Skin epidermis (tissue), 12 donors: Measurements from ENCODE around the gene ATP11A.
A peak's percentile ranks its signal among the peaks of the same experiment; 100 is the strongest.
"Not testable (repeated sequence)": the region's sequence is repeated elsewhere in the genome, so short reads cannot be mapped to it uniquely, and the experiment has no call there.

Source experiments
- H3K27ac ChIP-seq, 21 experiments: fragments of 200-600 bp; sonication (generic) in 11 of 21; one replicate each; pipeline ENCODE4 v1.5.0; 2020; ENCODE audit warnings: mild to moderate bottlenecking in 3 of 21, inconsistent platforms in 2 of 21, moderate library complexity in 2 of 21
- H3K4me3 ChIP-seq, 7 experiments: fragments of 200-600 bp; sonication (generic) in 2 of 7; one replicate each; pipeline ENCODE4 v1.5.0; 2020; ENCODE audit warnings: inconsistent platforms in 2 of 7, mild to moderate bottlenecking in 2 of 7, moderate library complexity in 1 of 7

Gene ATP11A

DNA sequence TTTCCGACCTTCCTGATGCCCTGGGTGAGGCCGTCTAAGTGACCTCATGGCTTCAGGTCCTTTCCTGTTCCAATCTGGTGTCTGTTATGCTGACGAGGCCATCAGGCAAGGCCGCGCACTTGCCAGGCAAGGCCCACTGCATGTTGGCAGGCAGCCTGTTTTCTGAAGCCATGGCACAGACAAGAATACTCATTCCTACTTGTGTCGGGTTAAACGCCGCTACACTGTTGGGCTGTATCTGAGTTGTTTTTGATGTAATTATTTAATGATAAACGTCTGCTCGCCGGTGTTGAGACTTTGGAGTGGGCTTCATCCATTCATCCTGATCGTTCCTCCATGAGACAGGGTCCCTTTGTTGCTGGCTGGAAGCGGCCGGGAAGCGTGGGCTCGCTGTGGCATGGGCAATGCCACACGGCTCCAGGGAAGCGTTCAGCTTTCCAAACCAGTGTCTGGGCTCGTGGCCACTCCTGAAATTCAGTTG lies 92.1 kb downstream of the ATP11A start:
- H3K4me3 ChIP-seq, result no peak overlapping the region
- peak overlapping the region in 2 of 21 experiments; percentile 8 to 34 for H3K27ac ChIP-seq

DNA sequence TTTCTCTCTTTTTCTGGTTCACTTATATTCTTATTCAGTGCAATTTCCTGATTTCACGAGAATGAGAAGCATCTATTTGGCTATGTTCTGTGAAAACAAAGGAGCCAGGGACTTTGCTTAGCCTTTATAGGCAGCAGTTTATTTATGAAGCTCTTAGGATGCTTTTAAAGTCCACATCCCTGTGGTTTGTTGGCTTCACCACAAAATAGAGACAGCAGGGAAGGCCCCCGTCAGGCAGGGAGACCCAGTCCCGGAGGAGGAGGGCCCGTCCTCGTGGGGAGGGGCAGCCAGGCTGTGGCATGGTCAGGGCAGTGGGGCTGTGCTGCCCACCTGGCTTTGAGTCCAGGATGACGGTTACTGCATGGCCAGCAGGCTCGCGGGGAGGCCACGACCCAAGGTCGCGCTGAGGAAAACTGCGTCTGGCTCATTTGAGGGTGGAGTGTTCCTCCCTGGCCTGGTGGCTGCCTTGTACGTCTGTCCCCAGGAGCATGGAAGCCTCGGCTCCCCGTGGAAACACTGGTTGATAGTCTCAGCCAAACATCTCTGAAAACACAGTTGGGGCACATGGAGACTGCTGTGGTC lies 92.7 kb downstream of the ATP11A start:
- H3K27ac ChIP-seq, result peak overlapping the region in 4 of 21 experiments; percentile 8 to 35 (median 24)
- no peak overlapping the region for H3K4me3 ChIP-seq

DNA sequence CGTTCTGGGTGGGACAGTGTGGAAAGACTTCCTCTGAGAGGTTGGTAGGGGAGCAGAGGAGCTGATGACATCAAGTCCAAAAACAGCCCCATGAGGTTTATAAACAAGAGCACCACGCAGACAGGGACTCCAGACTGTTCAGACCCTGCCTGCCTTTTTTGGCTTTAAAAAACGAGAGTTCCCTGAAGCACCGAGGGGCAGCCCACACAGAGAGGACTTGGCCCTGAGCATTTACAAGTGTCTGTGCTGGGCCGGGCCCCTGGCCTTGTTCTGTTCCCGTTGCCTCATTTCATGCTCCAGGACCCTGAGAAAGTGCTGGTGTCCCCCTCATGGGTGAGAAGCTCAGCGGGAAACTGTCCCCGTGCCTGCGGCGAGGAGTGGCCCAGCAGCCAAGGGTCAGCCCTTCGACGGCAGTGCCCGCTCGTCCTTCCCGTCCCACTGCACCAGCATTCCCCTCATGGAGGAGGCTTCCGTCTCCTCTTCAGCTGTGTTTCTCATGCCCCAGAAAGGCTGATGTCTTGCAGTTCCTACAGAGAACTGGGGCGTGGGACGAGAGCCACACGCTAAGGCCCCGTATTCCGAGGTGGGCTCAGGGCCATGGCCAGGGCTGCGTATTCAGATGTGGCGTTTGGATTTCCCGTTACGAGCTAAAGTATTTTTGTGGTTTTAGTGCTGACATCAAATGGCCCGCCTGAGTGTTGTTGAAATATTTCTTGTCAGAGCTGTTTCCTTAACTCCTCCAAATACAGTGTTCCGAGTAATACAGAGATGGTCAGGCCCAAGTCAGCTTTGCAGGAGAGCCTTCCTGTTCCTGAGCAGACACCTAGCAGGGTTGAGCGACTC lies 93.5 kb downstream of the ATP11A start:
- Histone ChIP-seq H3K4me3 (no peak overlapping the region), H3K27ac (peak overlapping the region in 1 of 21 experiments; percentile 34)

DNA sequence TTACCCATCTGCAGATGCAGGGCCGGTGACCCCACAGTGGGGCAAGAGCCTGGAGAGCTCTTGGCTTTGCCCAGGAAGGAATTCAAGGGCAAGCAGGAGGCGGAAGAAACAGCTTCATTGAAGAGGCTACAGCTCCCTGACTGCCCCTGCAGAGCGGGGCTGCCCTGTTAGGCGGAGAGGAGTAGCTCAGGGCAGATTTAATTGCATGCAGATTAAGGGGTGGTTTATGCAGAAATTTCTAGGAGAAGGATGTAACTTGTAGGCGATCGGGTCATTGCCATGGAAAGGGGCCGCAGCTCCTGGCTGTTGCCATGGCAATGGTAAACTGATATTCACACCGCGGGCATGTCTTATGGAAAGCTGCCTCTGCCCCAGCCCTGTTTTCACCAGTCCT lies 94.1 kb downstream of the ATP11A start:
- H3K27ac ChIP-seq, result no peak overlapping the region

DNA sequence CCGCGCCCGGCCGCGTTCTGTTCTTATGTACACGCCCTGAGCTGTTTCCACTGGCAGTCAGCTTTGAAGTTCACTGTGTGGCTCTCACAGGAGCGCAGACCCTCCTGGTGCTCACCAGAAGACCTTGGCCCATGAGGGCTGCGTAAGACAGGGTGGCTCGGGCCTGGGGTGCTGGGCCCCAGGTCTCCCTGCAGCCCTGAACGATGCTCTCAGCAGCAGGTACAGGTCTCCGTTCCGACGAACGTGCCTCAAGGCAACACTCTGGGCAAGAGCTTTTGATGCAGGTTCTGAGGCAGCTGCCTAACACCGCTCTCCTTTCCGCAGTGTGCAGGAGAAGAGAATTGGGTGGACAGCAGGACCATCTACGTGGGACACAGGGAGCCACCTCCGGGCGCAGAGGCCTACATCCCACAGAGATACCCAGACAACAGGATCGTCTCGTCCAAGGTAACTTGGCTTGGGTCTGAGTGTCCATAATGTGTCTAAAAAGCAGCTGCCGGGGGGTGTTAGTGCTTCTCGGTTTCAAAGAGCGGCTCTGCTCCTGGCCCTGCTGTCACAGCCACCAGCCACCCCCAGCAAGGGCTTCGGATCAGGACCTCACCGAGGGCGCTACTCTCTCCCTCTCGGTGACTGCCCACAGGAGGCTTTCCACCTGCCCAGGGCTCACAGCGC lies 95.1 kb downstream of the ATP11A start:
- no peak overlapping the region for H3K27ac ChIP-seq
- no peak overlapping the region for H3K4me3 ChIP-seq

More for the DNA sequence above, 94.1 kb downstream of the ATP11A start:
- H3K4me3 ChIP-seq, result no peak overlapping the region

DNA sequence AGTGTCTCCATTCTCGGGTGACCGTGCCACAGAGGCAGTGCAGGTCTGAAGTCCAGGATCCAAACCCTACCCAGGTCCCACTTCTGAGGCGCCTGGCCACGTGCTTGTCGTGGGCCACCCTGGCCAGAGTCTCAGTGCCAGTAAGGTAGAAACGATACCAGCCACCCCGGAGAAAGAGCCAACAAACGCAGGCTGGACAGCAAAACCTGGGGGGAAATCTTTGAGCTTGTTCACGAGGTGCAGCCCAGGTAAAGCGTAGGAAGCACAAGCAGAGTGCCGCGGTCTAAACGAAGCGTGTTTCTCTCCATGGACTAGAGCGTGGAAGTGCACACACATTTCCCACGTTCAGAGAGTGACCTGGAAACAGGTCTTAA lies 95.6 kb downstream of the ATP11A start:
- Histone ChIP-seq H3K27ac (no peak overlapping the region), H3K4me3 (no peak overlapping the region)

DNA sequence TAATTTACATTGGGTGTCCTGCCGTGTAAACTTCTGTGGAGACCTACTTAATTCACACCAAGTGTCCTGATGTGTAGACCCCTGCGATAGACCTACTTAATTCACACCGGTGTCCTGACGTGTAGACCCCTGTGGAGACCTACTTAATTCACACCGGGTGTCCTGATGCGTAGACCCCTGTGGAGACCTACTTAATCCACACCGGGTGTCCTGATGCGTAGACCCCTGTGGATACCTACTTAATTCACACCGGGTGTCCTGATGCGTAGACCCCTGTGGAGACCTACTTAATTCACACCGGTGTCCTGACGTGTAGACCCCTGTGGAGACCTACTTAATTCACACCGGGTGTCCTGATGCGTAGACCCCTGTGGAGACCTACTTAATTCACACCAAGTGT lies 97.0 kb downstream of the ATP11A start:
- not testable (repeated sequence) for H3K4me3 ChIP-seq, H3K27ac ChIP-seq

DNA sequence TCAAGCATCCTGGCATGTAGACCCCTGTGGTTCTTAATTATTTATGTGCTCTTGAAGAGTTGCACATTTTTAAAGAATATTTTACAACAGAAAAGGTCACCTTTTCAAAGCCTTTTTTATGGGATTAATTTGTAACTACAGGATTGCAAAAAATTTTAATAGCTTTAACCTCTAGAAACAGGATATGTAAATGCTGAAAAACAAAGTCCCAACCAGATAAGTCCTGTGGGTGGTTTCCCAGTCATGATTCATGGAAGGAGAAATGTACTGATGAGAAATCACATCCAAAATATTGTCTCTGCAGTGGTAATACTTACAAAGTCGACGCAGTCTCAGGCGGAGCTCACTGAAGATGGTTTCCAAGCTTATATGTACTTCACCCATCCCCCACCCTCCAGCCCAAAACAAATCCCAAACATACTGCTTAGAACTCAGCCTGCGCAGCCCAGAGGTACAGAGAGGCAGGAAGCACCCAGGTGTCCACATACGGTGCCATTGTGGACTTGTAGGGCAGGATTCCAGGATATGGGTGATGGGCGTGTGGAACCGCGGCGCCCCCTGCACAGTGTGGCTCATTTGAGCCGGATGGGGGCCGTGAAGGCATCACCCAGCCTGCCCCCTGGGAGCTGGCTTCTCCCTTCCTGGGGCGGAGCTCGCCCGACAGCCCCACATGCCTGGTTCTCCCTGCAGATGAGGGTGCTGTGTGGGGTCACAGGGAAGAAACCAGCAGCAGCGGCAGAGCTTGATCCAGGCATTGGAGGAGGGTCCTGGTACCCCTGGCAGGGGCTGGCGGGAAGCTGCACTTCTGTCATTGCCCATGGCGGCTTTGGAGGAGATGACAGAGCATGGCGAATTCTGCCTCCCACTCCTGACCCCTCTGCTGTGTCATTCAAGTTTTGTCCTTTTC lies 101.2 kb downstream of the ATP11A start:
- no peak overlapping the region for H3K27ac ChIP-seq
- no peak overlapping the region for H3K4me3 ChIP-seq

DNA sequence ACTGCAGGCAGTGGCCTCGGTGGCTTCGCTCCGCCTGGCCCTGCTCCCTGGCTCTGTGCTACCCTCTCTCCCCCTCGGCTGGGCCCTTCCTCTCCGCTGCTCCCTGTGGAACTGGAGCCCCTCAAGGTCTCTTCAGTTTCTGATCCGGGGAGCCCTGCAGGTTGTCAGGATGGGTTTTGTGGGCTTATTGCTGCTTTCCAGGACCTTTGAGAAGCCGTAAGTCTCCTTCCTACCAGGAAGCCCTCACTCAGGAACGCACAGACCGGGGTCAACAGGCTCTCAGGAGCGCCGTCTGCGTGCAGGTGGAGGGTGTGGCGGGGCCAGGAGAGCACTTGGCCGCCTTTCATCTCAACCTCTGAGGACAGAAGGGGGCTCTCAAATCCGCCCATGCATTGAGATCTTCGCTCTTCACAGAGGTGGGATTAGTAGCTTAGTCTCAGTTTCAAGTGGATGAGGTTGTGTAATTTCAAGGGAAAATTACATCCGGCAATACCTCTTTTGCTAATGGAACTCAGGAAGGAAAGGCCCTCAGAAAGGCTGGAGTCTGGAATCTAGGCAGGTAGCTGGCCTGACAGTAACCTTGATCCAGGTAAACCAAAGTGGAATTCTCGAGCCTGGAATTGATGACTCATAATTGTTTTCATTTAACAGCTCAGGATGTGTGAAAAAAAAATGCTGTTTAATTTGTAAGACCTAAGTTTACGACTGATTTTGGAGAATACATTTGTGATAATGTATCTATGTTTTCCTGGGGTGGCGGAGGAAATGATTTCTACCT lies 102.0 kb downstream of the ATP11A start:
- H3K4me3 ChIP-seq, result no peak overlapping the region
- H3K27ac ChIP-seq, result no peak overlapping the region

DNA sequence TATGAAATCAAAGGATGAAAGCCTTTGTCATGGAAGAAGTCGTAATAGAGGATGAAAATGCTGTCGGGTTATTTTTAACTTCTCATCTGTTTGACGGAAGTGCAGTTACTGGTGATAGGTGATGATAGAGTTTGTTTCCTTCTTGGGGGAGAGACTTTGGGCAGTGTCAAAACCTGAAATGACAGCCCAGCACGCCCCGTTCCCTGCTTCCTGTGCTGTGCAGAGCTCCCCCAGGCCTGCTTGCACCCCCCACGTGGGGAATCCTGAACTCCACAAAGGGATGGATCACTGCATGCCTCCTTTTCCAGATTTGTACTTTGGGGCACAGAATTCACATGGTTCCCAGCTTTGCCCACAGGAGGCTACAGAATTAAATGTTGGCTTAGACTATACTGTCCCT lies 102.7 kb downstream of the ATP11A start:
- Histone ChIP-seq H3K4me3 (no peak overlapping the region), H3K27ac (no peak overlapping the region)

DNA sequence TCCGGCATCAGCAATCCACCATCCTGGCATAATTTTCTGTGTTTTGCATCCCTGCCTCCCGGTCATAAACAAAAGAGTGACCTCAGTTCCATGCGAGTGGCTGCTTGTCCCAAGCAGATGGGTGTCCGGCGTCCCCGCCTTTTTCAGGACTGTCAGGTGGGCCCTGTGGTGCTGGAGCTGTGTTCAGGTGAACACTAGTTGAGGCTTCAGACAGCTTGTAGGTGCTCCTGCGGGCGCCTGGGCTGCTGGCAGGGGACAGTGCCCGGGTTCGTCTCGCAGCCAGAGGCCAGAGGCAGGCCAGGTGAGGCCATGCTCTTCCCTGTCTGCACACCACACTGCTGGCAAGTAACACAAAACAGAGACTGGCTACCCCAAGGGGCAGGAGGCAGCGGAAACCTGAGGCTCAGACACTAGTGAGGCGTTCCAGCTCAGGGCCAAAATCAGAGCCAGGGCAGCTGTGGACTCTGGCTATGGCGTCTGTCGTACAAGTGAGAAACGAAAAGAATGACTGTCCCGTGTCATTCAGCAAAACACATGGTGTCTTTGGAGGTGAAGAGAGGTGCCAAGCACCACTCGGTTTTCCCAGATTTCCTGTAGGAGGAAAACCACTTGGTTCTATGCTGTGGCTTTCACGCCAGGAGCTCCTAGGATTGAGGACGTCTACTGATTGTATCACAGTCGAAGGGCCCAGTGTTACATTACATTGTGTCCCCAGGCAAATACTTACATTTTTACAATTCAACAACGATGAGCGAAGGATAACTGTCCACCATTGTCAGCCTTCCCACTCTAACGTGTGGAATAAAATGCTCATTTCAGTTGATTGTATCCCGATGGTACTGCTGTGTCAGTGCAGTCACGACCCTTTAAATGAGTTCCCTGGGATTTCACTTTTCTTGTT lies 104.0 kb downstream of the ATP11A start:
- Histone ChIP-seq H3K27ac (no peak overlapping the region), H3K4me3 (no peak overlapping the region)

DNA sequence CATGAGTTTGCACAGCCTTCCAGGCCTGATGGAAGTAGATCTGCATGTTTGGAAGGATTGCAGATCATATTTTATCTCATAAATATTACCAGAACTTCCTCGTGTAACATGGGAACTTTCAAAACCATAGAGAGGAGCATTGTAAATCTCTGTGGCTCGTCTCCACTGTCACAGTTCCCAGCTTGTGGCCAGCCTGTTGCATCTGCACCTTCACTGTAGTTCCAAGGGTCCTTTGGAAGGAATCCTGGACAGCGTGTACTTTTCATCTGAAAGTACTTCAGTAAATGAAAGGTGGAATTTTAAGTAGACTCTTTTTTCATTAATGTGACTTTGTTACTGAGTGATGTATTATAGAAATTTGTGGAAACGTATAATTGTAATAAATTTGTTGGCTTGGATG lies 105.4 kb downstream of the ATP11A start:
- Histone ChIP-seq H3K4me3 (no peak overlapping the region), H3K27ac (no peak overlapping the region)

DNA sequence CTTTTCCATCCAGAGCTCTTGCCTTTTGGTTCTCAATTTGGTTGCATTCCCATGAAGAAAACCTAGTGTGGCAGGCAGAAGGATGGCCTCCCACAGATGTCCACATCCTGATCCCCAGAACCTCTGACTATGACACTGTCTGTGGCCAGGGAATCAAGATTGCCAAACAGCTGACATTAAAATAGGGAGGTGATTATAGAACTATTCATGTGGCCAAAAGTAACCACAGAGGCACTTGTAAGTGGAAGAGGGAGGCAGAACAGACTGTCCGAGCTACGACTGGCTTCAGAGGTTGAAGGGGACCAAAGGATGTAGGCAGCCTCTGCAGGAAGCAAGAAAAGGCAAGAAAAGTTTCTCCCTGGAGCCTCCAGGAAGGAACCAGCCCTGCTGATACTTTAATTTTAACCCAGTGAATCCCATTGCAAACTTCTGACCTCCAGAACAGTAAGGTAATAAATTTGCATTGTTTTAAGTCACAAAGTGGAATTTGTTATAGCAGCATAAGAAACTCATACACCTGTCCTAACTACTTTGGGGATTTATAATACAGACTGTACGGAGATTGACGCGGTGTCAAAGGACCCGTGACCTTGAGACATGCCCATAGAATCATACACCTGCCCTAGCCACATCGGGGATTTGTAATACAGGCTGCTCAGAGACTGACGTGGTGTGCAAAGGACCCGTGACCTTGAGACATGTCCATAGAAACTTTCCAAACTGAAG lies 106.5 kb downstream of the ATP11A start:
- Histone ChIP-seq H3K4me3 (no peak overlapping the region), H3K27ac (no peak overlapping the region)

DNA sequence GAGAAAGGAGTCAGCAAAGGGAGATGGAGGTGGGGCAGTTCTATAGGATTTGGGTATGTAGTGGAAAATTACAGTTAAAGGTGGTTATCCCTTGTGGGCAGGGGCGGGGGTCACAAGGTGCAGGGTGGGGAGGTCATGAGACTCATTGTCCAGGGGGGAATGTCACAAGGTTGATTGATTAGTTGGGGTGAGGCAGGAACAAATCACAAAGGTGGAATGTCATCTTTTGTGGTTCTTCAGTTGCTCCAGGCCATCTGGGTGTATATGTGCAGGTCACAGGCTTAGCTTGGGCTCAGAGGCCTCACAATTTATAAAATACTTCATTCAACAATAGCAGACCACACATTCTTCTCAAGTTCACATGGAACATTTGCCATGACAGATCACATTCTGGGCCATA lies 109.6 kb downstream of the ATP11A start:
- no peak overlapping the region for H3K27ac ChIP-seq
- H3K4me3 ChIP-seq, result no peak overlapping the region

DNA sequence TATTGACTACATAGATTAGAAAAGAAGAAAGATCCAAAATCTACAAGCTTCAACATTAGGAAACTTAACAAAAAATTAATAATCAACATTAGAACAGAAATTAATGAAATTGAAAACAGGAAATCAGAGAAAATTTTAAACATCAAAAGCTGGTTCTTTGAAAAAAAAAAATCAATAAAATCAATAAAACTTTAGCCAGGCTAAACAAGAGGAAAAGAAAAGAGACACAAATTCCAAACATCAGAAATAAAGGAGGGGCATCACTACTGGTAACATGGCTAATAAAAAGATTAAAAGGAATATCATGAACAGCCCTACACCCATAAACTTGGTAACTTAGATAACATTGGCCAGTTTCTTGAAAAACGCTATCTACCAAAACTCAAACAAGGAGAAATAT lies 110.2 kb downstream of the ATP11A start:
- H3K27ac ChIP-seq, result no peak overlapping the region
- H3K4me3 ChIP-seq, result no peak overlapping the region

DNA sequence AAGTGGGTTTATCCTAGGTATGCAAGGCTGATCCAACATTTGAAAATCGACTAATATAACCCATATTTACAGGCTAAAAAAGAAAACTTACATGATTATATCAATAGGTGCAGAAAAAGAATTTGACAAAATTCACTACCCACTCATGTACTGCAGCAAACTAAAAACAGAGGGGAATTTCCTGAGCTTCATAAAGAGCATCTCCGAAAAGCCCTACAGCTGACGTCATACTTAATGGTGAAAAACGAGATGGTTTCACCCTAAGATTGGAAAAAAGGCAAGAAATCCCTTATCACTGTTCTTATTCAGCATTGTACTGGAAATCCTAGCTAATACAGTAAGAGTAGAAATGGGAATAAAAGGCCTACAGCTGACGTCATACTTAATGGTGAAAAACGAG lies 111.0 kb downstream of the ATP11A start:
- not testable (repeated sequence) for H3K4me3 ChIP-seq, H3K27ac ChIP-seq

DNA sequence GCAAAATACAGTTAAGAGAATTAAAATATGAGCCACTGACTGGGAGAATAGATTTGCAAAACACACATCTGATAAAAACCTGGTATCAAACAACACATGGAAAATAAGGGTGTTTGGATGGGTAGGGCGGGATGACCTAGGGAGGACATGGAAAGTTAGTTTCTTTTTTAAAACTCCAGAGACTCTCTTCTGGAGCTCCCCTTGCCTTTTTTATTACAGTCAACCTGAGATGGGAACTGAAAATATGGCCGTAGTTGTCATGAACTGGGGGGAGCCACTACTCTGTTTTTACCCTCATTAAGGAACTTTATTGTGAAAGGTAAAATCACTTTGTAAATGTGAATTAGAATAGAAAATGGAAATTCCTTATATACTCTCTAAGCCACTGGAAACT lies 113.0 kb downstream of the ATP11A start:
- H3K27ac ChIP-seq, result no peak overlapping the region

DNA sequence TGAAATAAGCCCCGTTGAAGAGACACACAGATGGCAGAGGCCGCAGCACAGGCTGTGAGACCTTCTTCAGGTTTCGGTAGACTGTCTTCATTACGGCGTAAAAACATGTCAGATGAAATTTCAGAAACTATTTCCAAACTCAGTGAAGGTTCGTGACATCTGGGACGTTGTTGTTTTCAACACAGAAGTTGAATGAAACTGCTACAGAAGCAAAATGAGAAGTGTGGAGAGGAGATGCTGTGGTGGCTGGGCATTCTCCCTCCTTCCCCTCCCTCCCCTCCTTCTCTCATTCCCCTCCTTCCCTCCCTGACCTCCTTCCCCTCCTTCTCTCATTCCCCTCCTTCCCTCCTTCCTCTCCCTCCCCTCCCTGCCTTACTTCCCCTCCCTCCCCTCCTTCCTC lies 113.6 kb downstream of the ATP11A start:
- Histone ChIP-seq H3K27ac (no peak overlapping the region), H3K4me3 (no peak overlapping the region)

More for the DNA sequence above, 113.0 kb downstream of the ATP11A start:
- no peak overlapping the region for H3K4me3 ChIP-seq
